Mesenchymal stem cell (in vitro differentiated cells and primary cell): Measurements from ENCODE around the gene SLC16A6.

Experiments used
- DNase-seq: peaks from one replicate; pipeline ENCODE4 v3.0.0-alpha.2; 2013
- H2AFZ ChIP-seq: one replicate; pipeline ENCODE4 v1.6.1; 2013; ENCODE audit warnings: low read depth, mild to moderate bottlenecking, control low read depth, inconsistent platforms, low read length, moderate library complexity
- H2AK5ac ChIP-seq: 2 replicates; pipeline ENCODE4 v1.6.1; 2013; ENCODE audit warnings: low read length, moderate library complexity, mild to moderate bottlenecking, inconsistent platforms; ENCODE audit not compliant: severe bottlenecking
- H2BK120ac ChIP-seq: one replicate; pipeline ENCODE4 v1.6.1; 2013; ENCODE audit warnings: low read depth, mild to moderate bottlenecking, inconsistent platforms, low read length, moderate library complexity
- H2BK12ac ChIP-seq, 2 experiments: one replicate each; pipeline ENCODE4 v1.6.1; 2013; ENCODE audit warnings: inconsistent platforms in 2 of 2, low read length in 2 of 2, mild to moderate bottlenecking in 2 of 2, moderate library complexity in 2 of 2, control low read depth in 1 of 2
- H2BK15ac ChIP-seq: one replicate; pipeline ENCODE4 v1.6.1; 2013; ENCODE audit warnings: mild to moderate bottlenecking, low read depth, inconsistent platforms; ENCODE audit not compliant: poor library complexity, severe bottlenecking
- H2BK5ac ChIP-seq: 2 replicates; pipeline ENCODE4 v1.6.1; 2013; ENCODE audit warnings: low read depth, mild to moderate bottlenecking, low read length, control low read depth, inconsistent platforms; ENCODE audit not compliant: poor library complexity, severe bottlenecking
- H3K14ac ChIP-seq, 2 experiments: one replicate each; pipeline ENCODE4 v1.6.1; 2013; ENCODE audit warnings: inconsistent platforms in 2 of 2, low read length in 2 of 2, control low read depth in 1 of 2, mild to moderate bottlenecking in 1 of 2, moderate library complexity in 1 of 2
- H3K18ac ChIP-seq, 2 experiments: one replicate each; pipeline ENCODE4 v1.6.1; 2013; ENCODE audit warnings: inconsistent platforms in 2 of 2, low read length in 2 of 2, control low read depth in 1 of 2, low read depth in 1 of 2, mild to moderate bottlenecking in 1 of 2
- H3K23ac ChIP-seq, 2 experiments: one replicate each; pipeline ENCODE4 v1.6.1; 2013; ENCODE audit warnings: inconsistent platforms in 2 of 2, low read length in 2 of 2, mild to moderate bottlenecking in 2 of 2, moderate library complexity in 2 of 2, control low read depth in 1 of 2
- H3K27ac ChIP-seq: 2 replicates; pipeline ENCODE4 v1.5.1; 2013; ENCODE audit warnings: mild to moderate bottlenecking, moderate library complexity, low read length, control low read depth, inconsistent platforms; ENCODE audit not compliant: poor library complexity, severe bottlenecking
- H3K27me3 ChIP-seq, 2 experiments: 2 replicates each; pipeline versions ENCODE4 v1.6.1 to v1.7.0; 2013; ENCODE audit warnings: low read length in 2 of 2, mild to moderate bottlenecking in 2 of 2, moderate library complexity in 2 of 2, control low read depth in 1 of 2, inconsistent platforms in 1 of 2; ENCODE audit not compliant: control insufficient read depth in 1 of 2, insufficient read depth in 1 of 2
- H3K36me3 ChIP-seq, 2 experiments: 2 replicates each; pipeline versions ENCODE4 v1.6.1 to v1.7.0; 2013; ENCODE audit warnings: low read length in 2 of 2, control low read depth in 1 of 2, inconsistent platforms in 1 of 2, low read depth in 1 of 2, mild to moderate bottlenecking in 1 of 2; ENCODE audit not compliant: insufficient read depth in 2 of 2, control insufficient read depth in 1 of 2
- H3K4ac ChIP-seq, 2 experiments: one replicate each; pipeline ENCODE4 v1.6.1; 2013; ENCODE audit warnings: inconsistent platforms in 2 of 2, low read length in 2 of 2, mild to moderate bottlenecking in 2 of 2, moderate library complexity in 2 of 2, control low read depth in 1 of 2, low read depth in 1 of 2
- H3K4me1 ChIP-seq: 2 replicates; pipeline ENCODE4 v1.6.1; 2013; ENCODE audit warnings: low read depth, low read length, control low read depth; ENCODE audit not compliant: control insufficient read depth, insufficient read depth
- H3K4me2 ChIP-seq: 2 replicates; pipeline ENCODE4 v1.6.1; 2013; ENCODE audit warnings: low read length, mild to moderate bottlenecking, inconsistent platforms; ENCODE audit not compliant: poor library complexity, severe bottlenecking
- H3K4me3 ChIP-seq, 2 experiments: 2 replicates each; pipeline versions ENCODE4 v1.5.1 to v1.7.0; 2013; ENCODE audit warnings: low read length in 2 of 2, mild to moderate bottlenecking in 2 of 2, control low read depth in 1 of 2, low read depth in 1 of 2; ENCODE audit not compliant: insufficient read depth in 1 of 2
- H3K79me1 ChIP-seq: replicated peaks from 2 replicates; pipeline ENCODE4 v1.6.1; 2013; ENCODE audit warnings: mild to moderate bottlenecking, control low read depth, low read length, inconsistent platforms; ENCODE audit not compliant: poor library complexity, severe bottlenecking
- H3K9ac ChIP-seq: 2 replicates; pipeline ENCODE4 v1.7.0; 2013; ENCODE audit warnings: mild to moderate bottlenecking, low read length, moderate library complexity
- H3K9me3 ChIP-seq: 2 replicates; pipeline ENCODE4 v1.7.0; 2013; ENCODE audit warnings: mild to moderate bottlenecking, low read length; ENCODE audit not compliant: control insufficient read depth
- H4K8ac ChIP-seq: one replicate; pipeline ENCODE4 v1.6.1; 2013; ENCODE audit warnings: inconsistent platforms, mild to moderate bottlenecking, low read length, moderate library complexity
- H4K91ac ChIP-seq: one replicate; pipeline ENCODE4 v1.6.1; 2013; ENCODE audit warnings: mild to moderate bottlenecking, low read length, inconsistent platforms
- WGBS: methylation state at CpG from one replicate; pipeline ENCODE4 v1.1.7; 2013; ENCODE audit warnings: mixed read lengths; 5-methylcytosine and 5-hydroxymethylcytosine counted together

The SLC16A6 gene

DNA sequence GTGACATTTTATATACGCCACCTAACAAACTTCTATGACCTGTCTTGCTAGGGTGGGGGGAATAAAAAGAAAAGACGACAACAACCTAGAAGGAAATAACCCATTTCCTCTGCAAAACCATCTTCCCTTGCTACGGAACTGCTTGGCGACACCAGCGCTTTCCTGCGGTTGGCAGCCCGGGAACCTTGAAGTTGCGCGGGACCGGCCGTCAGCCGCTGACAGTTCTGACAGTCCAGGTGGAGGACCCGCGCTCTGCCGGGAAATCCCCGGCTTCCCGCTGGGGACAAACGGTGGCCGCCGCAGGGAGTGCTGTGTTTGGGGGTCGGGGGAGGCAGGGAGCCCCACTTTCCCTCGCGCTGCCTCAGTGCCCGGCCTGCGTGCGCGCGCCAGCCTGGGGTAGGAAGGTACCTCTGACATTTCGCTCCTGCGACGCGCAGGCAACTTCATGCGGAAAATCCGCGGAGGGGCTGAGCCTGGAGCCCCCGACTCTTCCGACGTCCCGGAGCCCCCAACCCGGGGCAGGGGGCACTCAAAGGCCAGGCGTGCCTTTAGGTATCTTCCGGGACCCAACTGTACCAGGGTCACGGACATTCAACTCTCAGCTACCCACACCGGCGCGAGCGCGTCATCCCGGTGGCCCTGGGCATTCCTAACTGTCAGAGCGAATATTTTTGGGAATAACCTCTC, 516 bp downstream of the SLC16A6 start:
- peak overlapping the region; percentile 34 to 56 for H2BK12ac ChIP-seq
- peak overlapping the region in 1 of 2 experiments; percentile 79 for H3K14ac ChIP-seq
- H2BK5ac ChIP-seq: no peak overlapping the region
- no peaks in the 10 kb centered on the region for H3K36me3 ChIP-seq
- H3K9ac ChIP-seq: peak overlapping the region; percentile 77
- H3K9me3 ChIP-seq: no peaks in the 10 kb centered on the region
- H3K4me3 ChIP-seq: peak overlapping the region; percentile 53 to 68
- no peak overlapping the region for H2BK120ac ChIP-seq
- H3K4me1 ChIP-seq: peaks cover 12% of the 10 kb centered on the region
- H4K91ac ChIP-seq: peak overlapping the region; percentile 56
- peaks cover 29 to 44% of the 10 kb centered on the region in 2 experiments for H3K27me3 ChIP-seq
- H3K18ac ChIP-seq: peak overlapping the region; percentile 77 to 82
- peak overlapping the region; percentile 17 for H2BK15ac ChIP-seq
- H3K23ac ChIP-seq: peak overlapping the region in 1 of 2 experiments; percentile 35
- H3K4me2 ChIP-seq: peak overlapping the region; percentile 100
- no peak overlapping the region for H2AK5ac ChIP-seq
- peak overlapping the region; percentile 24 to 54 for H3K4ac ChIP-seq
- no peaks in the 10 kb centered on the region for H3K79me1 ChIP-seq
- DNase-seq: peak; percentile 36
- 1% methylated on average over 49 of the region's 50 CpGs for WGBS
- H2AFZ ChIP-seq: peak overlapping the region; percentile 37
- H4K8ac ChIP-seq: no peak overlapping the region
- no peak overlapping the region for H3K27ac ChIP-seq

DNA sequence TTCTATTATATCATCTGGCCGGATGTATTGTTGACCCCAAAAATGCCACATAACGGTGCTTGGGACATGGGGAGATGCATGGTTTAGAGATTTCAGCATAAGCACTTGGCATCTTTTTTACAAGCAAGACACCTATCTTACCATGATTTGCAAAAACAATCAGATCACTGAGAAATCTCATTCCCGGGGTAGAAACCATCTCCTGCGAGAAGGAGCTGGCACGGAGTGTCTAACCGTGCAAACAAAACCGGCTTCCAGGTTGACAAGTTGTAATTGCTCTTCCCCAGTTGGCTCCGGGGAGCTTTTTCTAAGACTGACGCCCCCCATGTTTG, 1.0 kb downstream of the SLC16A6 start:
- peak overlapping the region; percentile 24 to 28 for H2BK12ac ChIP-seq
- no peak overlapping the region for H3K27ac ChIP-seq
- H4K91ac ChIP-seq: no peak overlapping the region
- H3K27me3 ChIP-seq: peaks cover 29 to 42% of the 10 kb centered on the region in 2 experiments
- peak; percentile 22 for DNase-seq
- no peak overlapping the region for H2BK15ac ChIP-seq
- H3K9ac ChIP-seq: peak overlapping the region; percentile 77
- no peak overlapping the region for H3K4ac ChIP-seq
- H4K8ac ChIP-seq: no peak overlapping the region
- no peak overlapping the region for H3K23ac ChIP-seq
- H3K4me3 ChIP-seq: peak overlapping the region in 1 of 2 experiments; percentile 68
- H3K79me1 ChIP-seq: no peaks in the 10 kb centered on the region
- 33% methylated on average over 7 of the region's 9 CpGs for WGBS
- no peaks in the 10 kb centered on the region for H3K36me3 ChIP-seq
- H3K14ac ChIP-seq: no peak overlapping the region
- peak overlapping the region; percentile 100 for H3K4me2 ChIP-seq
- H2BK120ac ChIP-seq: no peak overlapping the region
- H2BK5ac ChIP-seq: no peak overlapping the region
- H2AFZ ChIP-seq: no peak overlapping the region
- no peaks in the 10 kb centered on the region for H3K9me3 ChIP-seq
- no peak overlapping the region for H2AK5ac ChIP-seq
- H3K18ac ChIP-seq: peak overlapping the region in 1 of 2 experiments; percentile 77
- peaks cover 12% of the 10 kb centered on the region for H3K4me1 ChIP-seq

DNA sequence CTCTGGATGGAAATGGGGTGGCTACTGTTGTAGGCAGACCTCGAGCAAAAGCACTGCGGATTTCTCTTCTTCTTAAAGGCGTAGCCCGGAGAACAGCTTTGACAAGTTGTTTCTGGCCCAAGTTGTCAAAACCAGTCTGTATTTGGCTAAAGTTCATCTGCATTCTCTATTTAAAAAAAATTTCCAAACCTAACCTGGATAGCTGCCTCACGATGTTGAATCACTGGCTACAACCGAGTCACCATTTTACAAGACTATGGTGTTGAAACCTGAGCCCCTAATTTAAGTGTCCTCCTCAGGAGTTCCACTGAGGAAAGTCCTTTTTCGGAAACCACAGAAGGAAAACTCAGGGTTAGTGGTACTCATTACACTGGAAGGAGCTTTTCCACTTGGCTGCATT, 1.5 kb downstream of the SLC16A6 start:
- H3K18ac ChIP-seq: peak overlapping the region in 1 of 2 experiments; percentile 77
- H3K4me3 ChIP-seq: no peak overlapping the region
- no peak overlapping the region for H3K14ac ChIP-seq
- no peak overlapping the region for H2AK5ac ChIP-seq
- no peak overlapping the region for H2BK15ac ChIP-seq
- 93% methylated on average over 7 of the region's 7 CpGs for WGBS
- H2AFZ ChIP-seq: no peak overlapping the region
- H3K27me3 ChIP-seq: peaks cover 29 to 37% of the 10 kb centered on the region in 2 experiments
- no peak overlapping the region for H3K27ac ChIP-seq
- H3K79me1 ChIP-seq: no peaks in the 10 kb centered on the region
- H3K36me3 ChIP-seq: no peaks in the 10 kb centered on the region
- no peaks in the 10 kb centered on the region for H3K9me3 ChIP-seq
- H3K9ac ChIP-seq: peak overlapping the region; percentile 77
- H2BK12ac ChIP-seq: no peak overlapping the region
- no peak overlapping the region for H3K23ac ChIP-seq
- H3K4ac ChIP-seq: no peak overlapping the region
- H2BK120ac ChIP-seq: no peak overlapping the region
- DNase-seq: peak; percentile 26
- H3K4me1 ChIP-seq: peaks cover 12% of the 10 kb centered on the region
- H3K4me2 ChIP-seq: no peak overlapping the region
- no peak overlapping the region for H4K91ac ChIP-seq
- H4K8ac ChIP-seq: no peak overlapping the region
- no peak overlapping the region for H2BK5ac ChIP-seq

DNA sequence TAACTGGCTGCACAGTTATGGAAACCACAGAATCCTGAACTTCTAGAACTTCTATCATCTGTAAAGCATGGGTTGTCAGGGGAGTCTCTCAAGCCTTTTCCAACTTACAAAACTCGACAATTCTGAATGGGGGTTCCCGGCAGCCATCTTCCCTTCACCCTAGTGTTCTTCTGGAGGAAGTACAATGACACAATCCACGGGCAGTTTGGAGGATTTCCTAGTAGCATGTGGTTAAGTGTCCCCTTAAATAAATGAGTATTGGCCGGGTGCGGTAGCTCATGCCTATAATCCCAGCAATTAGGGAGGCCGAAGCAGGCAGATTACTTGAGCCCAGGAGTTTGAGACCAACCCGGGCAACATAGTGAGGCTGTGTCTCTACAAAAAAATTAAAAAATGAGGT, 2.1 kb downstream of the SLC16A6 start:
- Histone ChIP-seq H3K9ac (no peak overlapping the region), H2BK120ac (no peak overlapping the region), H3K18ac (no peak overlapping the region), H2AFZ (no peak overlapping the region), H4K91ac (no peak overlapping the region), H3K27ac (no peak overlapping the region), H3K14ac (no peak overlapping the region), H2AK5ac (no peak overlapping the region), H2BK12ac (no peak overlapping the region), H3K27me3 (peaks cover 25 to 31% of the 10 kb centered on the region in 2 experiments), H3K9me3 (no peaks in the 10 kb centered on the region), H4K8ac (no peak overlapping the region), H3K4me2 (no peak overlapping the region), H2BK5ac (no peak overlapping the region), H3K4me3 (no peak overlapping the region), H3K4me1 (peaks cover 12% of the 10 kb centered on the region), H3K4ac (no peak overlapping the region), H3K23ac (no peak overlapping the region), H2BK15ac (no peak overlapping the region), H3K36me3 (no peaks in the 10 kb centered on the region), H3K79me1 (no peaks in the 10 kb centered on the region)
- WGBS: 96% methylated on average over 6 of the region's 7 CpGs
- DNase-seq: peak; percentile 31
